H1 (cell line): ENCODE data around the gene TAS2R16. TPM values are rescaled to one million over a fixed set of nuclear protein-coding genes. Genes with fewer than 3 reads are reported as not detected.

Source experiments
- CTCF ChIA-PET: fragments of 300-600 bp; sonication (Branson Sonifier 250); formaldehyde crosslinking; loops from one replicate; lab custom pipeline; 2021; ENCODE audit not compliant: partially characterized antibody; lab: Charles Lee
- POLR2A ChIA-PET: fragments of 300-600 bp; sonication (Branson Sonifier 250); formaldehyde crosslinking; loops from one replicate; lab custom pipeline; 2021; ENCODE audit warnings: inconsistent platforms; ENCODE audit not compliant: partially characterized antibody; lab: Charles Lee
- DNase-seq, 2 experiments: peaks; one replicate each; pipeline versions ENCODE4 v3.0.0 to v3.0.0-alpha.2; 2010 to 2022; ENCODE audit warnings: low spot score in 2 of 2, low read depth in 1 of 2, mixed read lengths in 1 of 2
- FAIRE-seq: peaks from 2 replicates; lab custom pipeline; 2011; peaks lifted over from hg19 to GRCh38; lab: Jason Lieb, UNC
- H2AFZ ChIP-seq: 2 replicates; pipeline ENCODE4 v1.8.1; 2012; ENCODE audit warnings: low read length, inconsistent platforms
- H2AK5ac ChIP-seq: 2 replicates; pipeline ENCODE4 v1.6.1; 2013; ENCODE audit warnings: low read depth, low read length
- H2BK120ac ChIP-seq: replicated peaks from 2 replicates; pipeline ENCODE3; 2013; ENCODE audit warnings: low read depth, low read length, inconsistent platforms
- H2BK12ac ChIP-seq: 2 replicates; pipeline ENCODE4 v1.6.1; 2013; ENCODE audit warnings: low read depth, low read length
- H2BK15ac ChIP-seq: 2 replicates; pipeline ENCODE4 v1.6.1; 2013; ENCODE audit warnings: low read length
- H2BK20ac ChIP-seq: 2 replicates; pipeline ENCODE4 v1.6.1; 2013; ENCODE audit warnings: low read length
- H2BK5ac ChIP-seq: 2 replicates; pipeline ENCODE4 v1.6.1; 2013; ENCODE audit warnings: low read depth, low read length
- H3K14ac ChIP-seq: 2 replicates; pipeline ENCODE4 v1.6.1; 2013; ENCODE audit warnings: inconsistent platforms; ENCODE audit not compliant: insufficient read length
- H3K18ac ChIP-seq: 2 replicates; pipeline ENCODE4 v1.6.1; 2013; ENCODE audit warnings: low read length; ENCODE audit errors: extremely low read depth
- H3K23ac ChIP-seq: 2 replicates; pipeline ENCODE4 v1.6.1; 2013; ENCODE audit warnings: inconsistent platforms; ENCODE audit not compliant: insufficient read length
- H3K23me2 ChIP-seq: 2 replicates; pipeline ENCODE4 v1.6.1; 2013; ENCODE audit warnings: low read depth, low read length
- H3K27ac ChIP-seq: 2 replicates; pipeline ENCODE4 v1.6.1; 2011; ENCODE audit warnings: low read depth, low read length, inconsistent platforms
- H3K27me3 ChIP-seq, 4 experiments: replicated peaks in 1 of 4; 1 replicate in 1 of 4; 2 replicates in 3 of 4; pipeline versions ENCODE4 v1.6.1 to v1.8.1; 2011 to 2013; ENCODE audit warnings: low read length in 3 of 4, mild to moderate bottlenecking in 3 of 4, inconsistent platforms in 2 of 4, mixed read lengths in 2 of 4, moderate library complexity in 1 of 4; ENCODE audit not compliant: control insufficient read depth in 3 of 4, insufficient read depth in 3 of 4; ENCODE audit errors: extremely low read depth in 1 of 4
- H3K36me3 ChIP-seq, 4 experiments: 2 replicates each; pipeline versions ENCODE4 v1.6.1 to v1.8.1; 2011 to 2013; ENCODE audit warnings: mild to moderate bottlenecking in 4 of 4, low read length in 3 of 4, moderate library complexity in 2 of 4, control low read depth in 1 of 4, inconsistent platforms in 1 of 4; ENCODE audit not compliant: insufficient read depth in 4 of 4, control insufficient read depth in 2 of 4
- H3K4ac ChIP-seq: replicated peaks from 2 replicates; pipeline ENCODE3; 2013; ENCODE audit warnings: low read length, low read depth, mixed read lengths, inconsistent platforms; ENCODE audit not compliant: insufficient read length
- H3K4me1 ChIP-seq, 4 experiments: replicated peaks in 1 of 4; 1 replicate in 1 of 4; 2 replicates in 3 of 4; pipeline versions ENCODE4 v1.6.1 to v1.8.1; 2011 to 2013; ENCODE audit warnings: low read length in 3 of 4, inconsistent platforms in 2 of 4, mixed read lengths in 1 of 4; ENCODE audit not compliant: insufficient read depth in 4 of 4, control insufficient read depth in 3 of 4
- H3K4me2 ChIP-seq, 2 experiments: 2 replicates each; pipeline versions ENCODE4 v1.6.1 to v1.8.1; 2011 to 2013; ENCODE audit warnings: low read depth in 2 of 2, low read length in 2 of 2, control low read depth in 1 of 2, inconsistent platforms in 1 of 2, mild to moderate bottlenecking in 1 of 2; ENCODE audit not compliant: insufficient read depth in 1 of 2
- H3K4me3 ChIP-seq, 4 experiments: fragments of 200-600, 300-600 bp in 1 of 4; sonication (generic), shearing (Covaris generic), sonication (Bioruptor Twin) in 1 of 4; 2 replicates each; pipeline versions ENCODE4 v1.5.1 to v1.8.1; 2011 to 2016; ENCODE audit warnings: low read length in 4 of 4, low read depth in 3 of 4, control low read depth in 2 of 4, inconsistent platforms in 2 of 4, mild to moderate bottlenecking in 2 of 4, mixed read lengths in 1 of 4, moderate library complexity in 1 of 4; ENCODE audit not compliant: insufficient read depth in 2 of 4; ENCODE audit errors: extremely low read depth in 1 of 4
- H3K56ac ChIP-seq: replicated peaks from 2 replicates; pipeline ENCODE3; 2013; ENCODE audit warnings: low read depth, mild to moderate bottlenecking, mixed read lengths, low read length, inconsistent platforms; ENCODE audit not compliant: insufficient read length
- H3K79me1 ChIP-seq: 2 replicates; pipeline ENCODE4 v1.6.1; 2013; ENCODE audit warnings: low read depth, low read length, control low read depth
- H3K79me2 ChIP-seq, 2 experiments: 2 replicates each; pipeline versions ENCODE4 v1.6.1 to v1.8.1; 2012 to 2013; ENCODE audit warnings: low read length in 2 of 2, mild to moderate bottlenecking in 2 of 2, inconsistent platforms in 1 of 2; ENCODE audit not compliant: insufficient read depth in 2 of 2, control insufficient read depth in 1 of 2
- H3K9ac ChIP-seq, 4 experiments: replicated peaks in 1 of 4; 1 replicate in 1 of 4; 2 replicates in 3 of 4; pipeline versions ENCODE4 v1.6.1 to v1.8.1; 2011 to 2013; ENCODE audit warnings: low read depth in 3 of 4, low read length in 3 of 4, control low read depth in 2 of 4, mild to moderate bottlenecking in 2 of 4, moderate library complexity in 2 of 4, inconsistent platforms in 1 of 4; ENCODE audit errors: extremely low read depth in 1 of 4
- H3K9me3 ChIP-seq, 2 experiments: 2 replicates each; pipeline versions ENCODE4 v1.6.1 to v1.8.1; 2012 to 2013; ENCODE audit warnings: mild to moderate bottlenecking in 2 of 2, moderate library complexity in 2 of 2, control low read depth in 1 of 2, inconsistent platforms in 1 of 2, low read depth in 1 of 2, low read length in 1 of 2, mixed read lengths in 1 of 2; ENCODE audit not compliant: insufficient read depth in 2 of 2
- H4K20me1 ChIP-seq, 2 experiments: replicated peaks in 1 of 2; 2 replicates each; pipeline versions ENCODE3 to v1.8.1; 2011 to 2013; ENCODE audit warnings: inconsistent platforms in 2 of 2, low read length in 2 of 2, mild to moderate bottlenecking in 1 of 2; ENCODE audit not compliant: insufficient read depth in 2 of 2, control insufficient read depth in 1 of 2
- H4K5ac ChIP-seq: 2 replicates; pipeline ENCODE4 v1.6.1; 2013; ENCODE audit warnings: low read length, low read depth, mixed read lengths, inconsistent platforms; ENCODE audit not compliant: insufficient read length
- H4K8ac ChIP-seq: 2 replicates; pipeline ENCODE4 v1.8.0; 2013; ENCODE audit warnings: mild to moderate bottlenecking, moderate library complexity, low read length, inconsistent platforms; ENCODE audit not compliant: insufficient read depth; ENCODE audit errors: extremely low read depth
- H4K91ac ChIP-seq: replicated peaks from 2 replicates; pipeline ENCODE3; 2013; ENCODE audit warnings: low read length, mixed read lengths, inconsistent platforms; ENCODE audit not compliant: insufficient read length
- BCL11A ChIP-seq, 2 experiments: IDR thresholded peaks; one replicate each; pipeline ENCODE4 v1.6.1; 2011; ENCODE audit warnings: low read depth in 2 of 2, low read length in 2 of 2, mild to moderate bottlenecking in 2 of 2
- CBX8 ChIP-seq: fragments of 300-800, 300-1000 bp; sonication (generic); IDR thresholded peaks from 2 replicates; pipeline ENCODE4 v1.7.1; 2016; ENCODE audit warnings: low read depth, low read length, borderline replicate concordance
- CREB1 ChIP-seq: IDR thresholded peaks from 2 replicates; pipeline ENCODE4 v1.6.1; 2012; ENCODE audit warnings: inconsistent platforms
- EGR1 ChIP-seq: IDR thresholded peaks from 2 replicates; pipeline ENCODE4 v1.6.1; 2011; ENCODE audit warnings: low read depth, low read length, borderline replicate concordance
- GTF2F1 ChIP-seq: IDR thresholded peaks from 2 replicates; pipeline ENCODE4 v1.6.1; 2012; ENCODE audit warnings: low read depth, low read length, improper control_type of control experiment, borderline replicate concordance
- HDAC2 ChIP-seq, 2 experiments: fragments of 300-600 bp in 1 of 2; sonication (generic) in 1 of 2; IDR thresholded peaks; 2 replicates each; pipeline ENCODE4 v1.6.1; 2011 to 2012; ENCODE audit warnings: low read depth in 2 of 2, low read length in 2 of 2, mild to moderate bottlenecking in 2 of 2, moderate library complexity in 2 of 2, borderline replicate concordance in 1 of 2, inconsistent platforms in 1 of 2
- HDAC6 ChIP-seq: IDR thresholded peaks from one replicate; pipeline ENCODE4 v1.7.1; 2012; ENCODE audit warnings: low read depth, mild to moderate bottlenecking, inconsistent platforms, low read length, moderate library complexity
- JUN ChIP-seq: IDR thresholded peaks from 2 replicates; pipeline ENCODE4 v1.6.1; 2011; ENCODE audit warnings: low read depth, mild to moderate bottlenecking, improper control_type of control experiment, low read length
- KDM1A ChIP-seq: fragments of 200-600, 300-600 bp; sonication (generic); IDR thresholded peaks from 2 replicates; pipeline ENCODE4 v1.7.1; 2016; ENCODE audit warnings: mild to moderate bottlenecking, low read length, borderline replicate concordance
- MAFK ChIP-seq: IDR thresholded peaks from 2 replicates; pipeline ENCODE4 v1.6.1; 2012; ENCODE audit warnings: low read depth, mild to moderate bottlenecking, improper control_type of control experiment, low read length
- POLR2AphosphoS5 ChIP-seq: IDR thresholded peaks from 2 replicates; pipeline ENCODE4 v1.6.1; 2011; ENCODE audit warnings: low read depth, low read length
- RBBP5 ChIP-seq: IDR thresholded peaks from 2 replicates; pipeline ENCODE4 v1.7.1; 2012; ENCODE audit warnings: low read depth, mild to moderate bottlenecking, inconsistent platforms, low read length, moderate library complexity, borderline replicate concordance
- SIRT6 ChIP-seq: IDR thresholded peaks from one replicate; pipeline ENCODE4 v1.7.1; 2012; ENCODE audit warnings: low read length, inconsistent platforms
- SIX5 ChIP-seq: IDR thresholded peaks from 2 replicates; pipeline ENCODE4 v1.6.1; 2011; ENCODE audit warnings: mild to moderate bottlenecking, low read depth, low read length
- WGBS, 2 experiments: shearing (Covaris generic) in 1 of 2; methylation state at CpG; one replicate each; pipeline versions ENCODE4 v1.1.6 to v1.1.7; 2013 to 2015; ENCODE audit warnings: low lambda C conversion rate in 2 of 2, mixed read lengths in 2 of 2, inconsistent platforms in 1 of 2, low coverage in 1 of 2, missing lambda C conversion rate in 1 of 2; ENCODE audit not compliant: insufficient replicate concordance in 2 of 2, insufficient coverage in 1 of 2, insufficient read length in 1 of 2; ENCODE audit errors: extremely low coverage in 1 of 2, missing lambda C conversion rate in 1 of 2; 5-methylcytosine and 5-hydroxymethylcytosine counted together
- polyA plus RNA-seq, 7 experiments: library from polyadenylated mRNA; depleted of rRNA in 3 of 7; stranded (reverse) in 5 of 7; unstranded in 2 of 7; fragments of >200 nt in 5 of 7; fragments of 200-250 nt in 2 of 7; gene quantifications; 1 replicate in 5 of 7; 2 replicates in 1 of 7; 4 replicates in 1 of 7; pipeline versions ENCODE4 v1.2.1 to v1.2.3, GENCODE V29; 2011 to 2013; ENCODE audit warnings: missing spikeins in 2 of 7, mixed read lengths in 2 of 7
- total RNA-seq: library from RNA; stranded (reverse); fragmentation: NEBNext Ultra II Directional; extraction: Animal tissue kit (Norgen Biotek cat#: 25700); gene quantifications from 2 replicates; pipeline ENCODE4 v1.2.1, GENCODE V29; 2021

Gene TAS2R16
- total and polyA plus RNA-seq, 2 of the 8 experiments (the other 6 are each of a cell fraction or from before 2014, with no cell fraction given): not detected

GRCh38 chr7:122989577-122989976 lies 5.9 kb downstream of the TAS2R16 start:
- POLR2A ChIA-PET: no interaction called here
- TF ChIP-seq HDAC2 (IDR thresholded peaks at IDR 0.05; ENCODE audit: borderline replicate concordance in 1 of 2, low read depth in 2 of 2, low read length in 2 of 2): no peak
- TF ChIP-seq GTF2F1: no peak
- no peak for TF ChIP-seq SIRT6
- TF ChIP-seq RBBP5: no peak
- no peak for TF ChIP-seq BCL11A (IDR thresholded peaks at IDR 0.05; ENCODE audit: low read depth in 2 of 2, low read length in 2 of 2)
- no peak for TF ChIP-seq SIX5
- no peak for TF ChIP-seq POLR2AphosphoS5
- no peak for TF ChIP-seq EGR1
- no peak for TF ChIP-seq HDAC6
- TF ChIP-seq JUN: no peak
- TF ChIP-seq CBX8: no peak
- no peak for TF ChIP-seq MAFK
- no peak for TF ChIP-seq CREB1
- TF ChIP-seq KDM1A: no peak
- TF ChIP-seq, all 59 proteins: peak for 0

More at GRCh38 chr7:122989577-122989976, 5.9 kb downstream of the TAS2R16 start:
- no peak overlapping the region for H3K14ac ChIP-seq
- CTCF ChIA-PET: no interaction called here
- H3K23ac ChIP-seq: no peak overlapping the region
- no peaks in the 10 kb centered on the region for H3K79me1 ChIP-seq
- FAIRE-seq: no peak
- H3K27me3 ChIP-seq: no peaks in the 10 kb centered on the region
- H3K4ac ChIP-seq: no peak overlapping the region
- no peaks in the 10 kb centered on the region for H3K36me3 ChIP-seq
- 90% methylated on average over 2 of the region's 2 CpGs; no CpG with 5 or more reads in 1 of the 2 experiments for WGBS, 2 experiments
- no peak overlapping the region for H4K5ac ChIP-seq
- no peaks in the 10 kb centered on the region; the same call in 1 of the 2 replicates for H3K23me2 ChIP-seq
- H3K4me3 ChIP-seq: no peak overlapping the region
- no peak overlapping the region for H4K8ac ChIP-seq
- no peak overlapping the region for H3K9ac ChIP-seq
- no peak overlapping the region for H2BK5ac ChIP-seq
- no peaks in the 10 kb centered on the region for H3K4me1 ChIP-seq
- H3K27ac ChIP-seq: no peak overlapping the region
- no peak overlapping the region for H2BK15ac ChIP-seq
- H3K56ac ChIP-seq: no peak overlapping the region
- DNase-seq: no peak
- no peak overlapping the region for H2BK12ac ChIP-seq
- H3K9me3 ChIP-seq: no peaks in the 10 kb centered on the region
- no peaks in the 10 kb centered on the region for H4K20me1 ChIP-seq
- H3K79me2 ChIP-seq: no peaks in the 10 kb centered on the region
- H3K18ac ChIP-seq: no peak overlapping the region
- H2BK120ac ChIP-seq: no peak overlapping the region
- H2BK20ac ChIP-seq: no peak overlapping the region
- no peak overlapping the region for H3K4me2 ChIP-seq
- H2AK5ac ChIP-seq: no peak overlapping the region
- H4K91ac ChIP-seq: no peak overlapping the region
- no peak overlapping the region for H2AFZ ChIP-seq
